CD4-positive, alpha-beta T cell treated with Interleukin-15 for 1 hour (primary cell): ENCODE results near the gene PLLP.
"Not testable (repeated sequence)": the region's sequence is repeated elsewhere in the genome, so short reads cannot be mapped to it uniquely, and the experiment has no call there.

ENCODE experiments used
- DNase-seq: peaks from one replicate; pipeline ENCODE4 v3.0.0-alpha.2; 2020

The PLLP gene

DNA sequence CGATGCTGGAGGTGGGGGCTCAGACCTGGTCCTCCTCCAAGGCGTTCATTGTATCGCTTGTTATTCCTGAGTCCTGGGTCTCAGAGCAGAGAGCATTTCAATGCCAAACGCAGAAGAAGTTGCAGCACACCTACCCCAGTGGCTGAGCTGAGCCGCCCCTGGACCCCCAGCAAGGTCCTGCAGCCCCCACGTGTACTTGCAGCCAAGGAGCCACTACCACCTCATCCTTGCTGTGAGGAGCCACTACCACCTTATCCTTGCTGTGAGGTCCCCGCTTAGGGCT lies 13.5 kb downstream of the PLLP start:
- no peak for DNase-seq

GRCh38 chr16:57270221-57271062 lies 14.0 kb downstream of the PLLP start:
- DNase-seq: no peak

DNA sequence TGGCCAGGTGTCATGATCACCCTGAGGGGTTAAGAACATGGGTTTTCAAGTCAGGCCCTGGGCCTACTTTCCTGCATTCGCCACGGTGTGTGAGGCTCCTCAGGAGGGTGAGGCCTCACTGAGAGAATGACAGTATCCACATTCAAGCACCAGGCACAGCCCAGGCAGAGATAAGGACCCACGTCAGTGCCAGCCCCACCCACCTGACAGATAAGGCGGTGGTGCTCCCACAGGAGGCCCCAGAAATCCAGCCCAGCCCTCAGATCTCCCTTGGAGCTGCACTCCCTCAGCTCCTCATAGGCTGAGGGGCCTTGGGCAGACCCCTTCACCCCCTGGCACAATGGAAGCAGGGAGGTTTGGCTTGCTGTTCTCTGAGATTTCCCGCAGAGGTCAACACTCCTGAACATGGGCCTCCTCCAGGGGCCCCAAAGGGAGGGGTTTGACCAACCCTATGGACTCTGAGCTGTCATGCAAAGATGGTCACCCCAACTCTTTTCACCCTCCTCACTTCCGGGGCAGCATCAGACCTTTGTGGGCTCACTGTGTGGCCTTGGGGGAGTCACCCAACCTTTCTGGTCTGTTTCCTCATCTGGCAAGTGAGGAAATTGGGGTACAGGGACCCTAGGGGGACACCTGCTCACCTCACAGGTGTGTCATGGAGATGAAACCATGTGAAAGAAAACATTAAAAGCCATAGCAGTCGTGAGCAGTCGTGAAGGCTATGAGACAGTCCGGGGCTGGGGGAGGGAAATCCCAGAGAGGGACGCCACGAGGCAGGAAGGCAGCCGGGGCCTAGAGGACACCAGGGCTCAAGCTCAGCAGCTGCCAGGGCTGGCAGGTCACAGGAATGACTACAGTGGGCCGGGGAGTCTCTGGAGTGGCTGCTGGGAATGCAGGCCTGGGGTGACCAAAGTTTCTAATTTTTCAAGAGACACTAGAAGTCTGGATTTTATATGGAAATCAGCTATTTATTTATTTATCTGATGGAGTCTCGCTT lies 15.4 kb downstream of the PLLP start:
- DNase-seq: no peak

DNA sequence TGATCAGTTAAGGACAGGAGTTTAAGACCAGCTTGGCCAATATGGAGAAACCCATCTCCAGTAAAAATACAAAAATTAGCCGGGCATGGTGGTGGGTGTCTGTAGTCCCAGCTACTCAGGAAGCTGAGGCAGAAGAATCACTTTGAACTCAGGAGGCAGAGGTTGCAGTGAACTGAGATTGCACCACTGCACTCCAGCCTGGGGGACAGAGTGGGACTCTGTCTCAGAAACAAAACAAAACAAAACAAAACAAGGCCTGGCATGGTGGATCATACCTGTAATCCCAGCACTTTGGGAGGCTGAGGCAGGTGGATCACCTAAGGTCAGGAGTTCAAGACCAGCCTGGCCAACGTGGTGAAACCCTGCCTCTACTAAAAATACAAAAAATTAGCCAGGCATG lies 17.1 kb downstream of the PLLP start:
- DNase-seq: not testable (repeated sequence)

DNA sequence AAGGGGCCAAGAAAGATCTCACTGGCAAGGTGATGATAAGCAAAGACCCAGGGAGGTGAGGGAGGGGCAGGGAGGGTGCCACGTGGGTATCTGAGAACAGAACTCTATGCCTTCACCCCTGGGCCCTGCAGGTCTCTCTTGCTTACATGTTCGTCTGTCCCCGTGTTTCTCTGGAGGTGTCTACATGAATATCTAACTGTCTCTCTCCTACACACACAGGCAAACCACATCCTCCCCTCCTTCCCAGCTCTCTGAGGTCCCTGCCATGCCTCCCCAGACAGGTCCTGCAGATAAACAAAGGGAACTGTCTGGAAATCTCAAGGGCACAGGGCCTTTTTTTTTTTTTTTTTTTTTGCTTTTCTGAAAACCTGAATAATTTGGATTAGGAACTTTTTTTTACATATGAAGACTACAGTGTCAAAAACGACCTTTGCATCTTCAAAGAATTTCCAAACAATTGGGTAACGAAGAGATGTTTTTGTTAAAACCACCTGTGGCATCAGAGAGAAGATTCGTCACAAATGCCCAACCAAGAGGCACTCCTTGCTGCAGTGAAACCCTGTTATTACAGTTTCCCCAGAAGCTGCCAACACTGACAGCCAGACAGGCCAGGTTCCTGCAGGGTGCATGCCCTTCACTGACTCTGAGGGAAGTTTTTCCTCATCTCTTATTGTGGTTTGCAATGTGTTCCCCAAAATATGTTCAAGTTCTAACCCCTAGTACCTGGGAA lies 17.8 kb downstream of the PLLP start:
- DNase-seq: peak; percentile 39

- DNase-seq: no peak
Observed at GRCh38 chr16:57265850-57266530, 18.5 kb downstream of the PLLP start.

- DNase-seq: no peak
Observed at GRCh38 chr16:57264950-57265371, 19.5 kb downstream of the PLLP start.

GRCh38 chr16:57264381-57264780 lies 20.1 kb downstream of the PLLP start:
- DNase-seq: no peak

DNA sequence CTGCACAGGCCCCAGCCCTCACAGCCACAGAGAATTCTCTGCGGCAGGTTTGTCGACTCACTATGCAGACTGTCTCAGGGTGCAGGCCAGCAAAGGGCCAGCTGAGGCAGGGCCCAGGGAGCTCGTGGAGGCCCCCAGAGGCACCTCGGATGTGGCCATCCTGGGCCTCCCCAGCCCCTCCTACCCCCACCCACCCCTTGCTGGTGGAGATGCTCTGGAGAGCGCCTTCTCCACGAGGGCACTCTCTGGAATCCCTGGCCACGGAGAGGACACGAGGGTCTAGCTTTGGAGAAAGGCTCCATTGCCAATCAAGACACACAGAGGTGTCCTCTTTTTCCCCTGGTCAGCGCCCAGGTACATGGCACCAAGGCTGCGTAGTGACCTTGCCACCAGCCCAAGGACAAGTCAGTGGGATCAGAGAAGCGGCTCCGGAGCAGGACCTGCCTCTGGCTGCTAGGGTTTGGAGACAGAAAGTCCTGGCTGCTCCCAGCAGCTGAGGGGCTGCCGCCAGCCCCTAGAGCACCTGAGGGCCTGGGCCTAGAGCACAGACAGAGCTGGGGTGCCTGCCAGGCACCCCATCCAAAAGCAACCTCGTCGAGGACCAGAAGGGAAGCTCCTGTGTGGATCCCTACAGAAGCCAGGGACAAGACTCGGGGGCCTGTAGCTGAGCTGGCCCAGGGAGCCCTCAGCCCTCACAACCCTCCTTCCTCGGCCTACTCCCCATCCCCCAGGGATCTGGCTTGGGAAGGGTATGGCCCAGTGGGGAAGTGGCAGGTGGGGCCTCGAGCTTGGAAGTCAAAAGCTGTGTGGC lies 20.7 kb downstream of the PLLP start:
- no peak for DNase-seq

- no peak for DNase-seq
Observed at GRCh38 chr16:57262841-57263540, 21.5 kb downstream of the PLLP start.

- DNase-seq: no peak
Observed at GRCh38 chr16:57261806-57262205, 22.7 kb downstream of the PLLP start.

DNA sequence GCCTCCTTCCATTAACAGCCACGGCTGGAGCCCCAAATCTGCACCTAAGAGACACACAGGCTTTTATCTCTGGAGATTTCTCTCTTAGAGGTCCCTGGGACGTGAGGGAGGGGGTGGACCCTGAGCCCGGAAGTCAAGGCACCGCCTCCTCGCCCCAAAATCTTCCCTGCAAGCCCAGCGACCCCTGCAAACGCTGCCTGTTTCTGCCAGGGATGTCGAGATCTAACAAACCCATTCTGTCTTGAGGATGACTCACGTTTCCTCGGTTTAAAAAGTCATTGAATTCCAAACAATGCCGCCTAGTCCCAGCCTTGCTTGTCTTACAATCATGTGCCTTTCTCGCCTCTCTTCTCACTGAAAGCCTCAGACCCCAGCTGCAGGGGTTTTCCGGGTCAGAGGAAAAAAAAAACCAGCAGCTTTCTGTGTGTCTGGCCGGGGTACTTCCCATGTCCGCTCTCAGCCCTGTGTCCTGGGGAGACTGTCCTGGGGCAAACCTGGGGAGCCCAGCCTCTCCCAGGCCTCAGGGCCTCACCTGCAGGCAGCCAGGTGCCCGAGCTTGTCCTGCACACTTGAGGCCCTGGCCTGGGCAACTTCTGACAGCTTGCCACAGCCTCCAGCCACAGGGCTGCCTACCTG lies 24.1 kb downstream of the PLLP start:
- peak; percentile 23 for DNase-seq

- no peak for DNase-seq
Observed at GRCh38 chr16:57258910-57259475, 25.5 kb downstream of the PLLP start.

- DNase-seq: no peak
Observed at GRCh38 chr16:57258226-57258909, 26.1 kb downstream of the PLLP start.

DNA sequence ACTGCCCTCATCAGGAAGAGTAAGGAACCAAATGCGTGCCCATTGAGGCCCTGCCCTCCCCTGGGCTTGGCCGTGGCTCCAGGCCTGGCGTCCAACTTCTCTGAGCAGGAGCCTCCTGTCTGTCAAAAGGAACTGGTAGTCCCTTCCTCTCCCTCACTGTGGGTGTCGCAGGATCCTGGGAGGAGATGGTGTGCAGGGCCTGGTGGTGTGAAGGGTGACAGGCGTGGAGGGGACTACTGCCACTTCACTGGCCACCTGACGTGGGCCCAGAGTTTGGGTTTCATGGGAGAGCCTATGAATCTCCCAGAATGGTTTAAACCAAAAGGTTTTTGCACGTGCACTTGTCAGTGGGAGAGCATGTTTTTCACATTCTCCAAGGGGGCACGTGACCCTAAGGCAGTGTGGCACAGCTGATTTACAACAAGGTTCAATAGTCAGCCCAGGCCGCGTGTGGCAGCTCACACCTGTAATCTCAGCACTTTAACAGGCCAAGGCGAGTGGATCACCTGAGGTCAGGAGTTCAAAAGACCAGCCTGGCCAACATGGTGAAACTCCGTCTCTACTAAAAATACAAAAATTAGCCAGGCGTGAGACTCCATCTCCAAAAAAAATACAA lies 26.9 kb downstream of the PLLP start:
- no peak for DNase-seq

DNA sequence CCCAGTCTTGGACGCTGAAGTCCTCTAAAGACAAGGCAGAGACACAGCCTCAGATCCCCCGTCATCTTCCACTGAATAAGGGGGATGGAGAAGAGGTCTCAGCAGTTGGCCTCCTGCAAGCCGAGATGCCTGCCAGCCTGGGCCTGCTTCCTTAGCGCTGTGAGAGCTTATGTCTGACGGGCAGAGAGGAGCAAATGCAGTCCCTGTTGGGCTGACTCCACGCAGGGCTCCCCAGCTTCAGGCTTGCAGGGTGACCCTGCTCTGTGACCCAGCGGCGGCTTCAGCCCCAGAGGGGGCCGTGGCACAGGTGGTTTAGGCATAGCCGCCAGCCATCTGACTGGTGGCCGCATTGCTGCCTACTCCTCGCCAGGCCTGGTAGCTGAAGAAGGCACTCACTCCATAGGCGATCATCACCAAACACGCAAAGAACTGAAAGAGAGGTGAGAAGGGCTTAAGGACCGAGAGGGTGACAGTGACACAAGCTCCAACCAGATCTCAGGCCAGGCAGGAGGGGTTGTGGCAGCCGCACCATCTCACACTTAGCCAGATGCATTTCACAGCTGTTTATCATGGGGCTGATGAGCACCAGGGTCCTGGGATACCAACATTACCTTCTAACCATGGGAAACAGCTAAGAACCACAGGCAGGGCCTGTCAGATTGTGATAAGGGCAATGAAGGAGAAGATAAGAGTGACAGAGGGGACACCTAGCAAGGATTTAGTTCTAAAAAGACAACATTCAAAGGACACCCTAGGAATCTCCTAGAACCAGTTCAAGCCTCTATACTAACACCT lies 27.7 kb downstream of the PLLP start:
- DNase-seq: no peak

GRCh38 chr16:57255686-57256415 lies 28.6 kb downstream of the PLLP start:
- DNase-seq: no peak

DNA sequence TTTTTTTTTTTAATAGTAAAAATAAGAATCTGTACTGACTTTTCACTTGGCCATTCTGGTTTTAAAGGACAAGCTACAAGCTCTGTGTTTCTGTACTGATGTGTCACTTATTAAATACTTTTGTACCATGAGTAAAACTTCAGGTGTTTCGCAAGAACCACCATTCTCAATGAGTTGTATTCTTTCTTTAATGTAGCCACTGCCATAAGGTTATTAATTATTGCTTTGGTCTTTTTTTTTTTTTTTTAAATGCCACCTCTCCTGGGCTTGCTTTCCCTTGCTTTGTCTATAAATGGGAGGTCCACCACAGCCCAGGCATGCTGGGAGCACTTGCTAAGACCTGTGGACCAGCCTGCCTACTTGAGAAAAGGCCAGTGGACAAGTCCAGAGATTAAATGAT lies 31.0 kb downstream of the PLLP start:
- no peak for DNase-seq
